ENCODE data around the gene EPGN.
"Not testable (repeated sequence)": the region's sequence is repeated elsewhere in the genome, so short reads cannot be mapped to it uniquely, and the experiment has no call there.

EPGN gene

GRCh38 chr4:74331944-74332343, 23.7 kb downstream of the EPGN start:
- DNase-seq (ENCODE audit: low spot score), result no peak
- TF ChIP-seq CTCF (IDR thresholded peaks at IDR 0.05; ENCODE audit: extremely low read depth, missing control alignments), result no peak

- DNase-seq (ENCODE audit: low spot score), result no peak
- no peak for TF ChIP-seq CTCF (IDR thresholded peaks at IDR 0.05; ENCODE audit: extremely low read depth, missing control alignments)
Observed at GRCh38 chr4:74334636-74335035, 26.4 kb downstream of the EPGN start.

GRCh38 chr4:74335341-74336021, 27.2 kb downstream of the EPGN start:
- no peak for TF ChIP-seq CTCF (IDR thresholded peaks at IDR 0.05; ENCODE audit: extremely low read depth, missing control alignments)

DNA sequence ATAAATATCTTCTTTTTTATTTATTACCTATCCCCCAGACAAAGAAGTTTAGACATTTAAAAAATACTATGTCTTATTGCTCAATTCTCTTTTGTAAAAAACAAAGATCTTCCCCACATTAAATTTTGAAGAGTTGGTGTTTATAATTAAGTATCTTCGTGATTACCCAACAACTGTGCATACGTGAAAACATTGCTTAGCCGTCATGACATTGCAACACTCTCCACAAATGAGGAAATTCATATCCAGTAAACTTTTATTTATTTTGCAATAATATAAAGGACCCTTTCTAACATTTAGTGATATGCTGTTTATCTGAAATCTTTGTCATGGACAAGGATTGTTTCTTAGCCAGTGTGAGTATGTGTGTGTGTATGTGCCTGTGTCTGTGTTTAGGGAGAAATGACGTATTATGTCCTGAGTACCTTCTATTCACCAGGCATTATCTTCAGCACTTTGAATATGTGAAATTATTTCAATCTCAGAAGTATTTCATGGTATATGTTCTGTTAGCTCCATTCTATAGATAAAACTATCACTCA, 30.6 kb downstream of the EPGN start:
- no peak for TF ChIP-seq CTCF (IDR thresholded peaks at IDR 0.05; ENCODE audit: extremely low read depth, missing control alignments)
- DNase-seq (ENCODE audit: low spot score), result no peak

More at GRCh38 chr4:74335341-74336021, 27.2 kb downstream of the EPGN start:
- DNase-seq (ENCODE audit: low spot score), result no peak

GRCh38 chr4:74339501-74339900, 31.2 kb downstream of the EPGN start:
- no peak for TF ChIP-seq CTCF (IDR thresholded peaks at IDR 0.05; ENCODE audit: extremely low read depth, missing control alignments)
- no peak for DNase-seq (ENCODE audit: low spot score)

- not testable (repeated sequence) for DNase-seq (ENCODE audit: low spot score)
Observed at GRCh38 chr4:74340421-74340820, 32.2 kb downstream of the EPGN start.

DNA sequence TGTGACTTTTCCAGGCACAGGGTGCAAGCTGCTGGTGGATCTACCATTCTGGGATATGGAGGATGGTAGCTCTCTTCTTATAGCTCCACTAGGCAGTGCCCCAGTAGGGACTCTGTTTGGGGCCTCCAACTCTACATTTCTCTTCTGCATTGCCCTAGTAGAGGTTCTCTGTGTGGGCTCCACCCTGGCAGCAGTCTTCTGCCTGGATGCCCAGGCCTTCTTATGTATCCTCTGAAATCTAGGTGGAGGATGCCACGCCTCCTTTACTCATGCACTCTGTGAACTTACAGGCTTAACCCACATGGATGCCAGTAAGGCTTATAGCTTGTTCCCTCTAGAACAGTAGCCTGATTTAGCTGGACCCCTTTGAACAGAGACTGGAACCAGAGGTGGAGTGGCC, 35.8 kb downstream of the EPGN start:
- no peak for TF ChIP-seq CTCF (IDR thresholded peaks at IDR 0.05; ENCODE audit: extremely low read depth, missing control alignments)
- no peak for DNase-seq (ENCODE audit: low spot score)

DNA sequence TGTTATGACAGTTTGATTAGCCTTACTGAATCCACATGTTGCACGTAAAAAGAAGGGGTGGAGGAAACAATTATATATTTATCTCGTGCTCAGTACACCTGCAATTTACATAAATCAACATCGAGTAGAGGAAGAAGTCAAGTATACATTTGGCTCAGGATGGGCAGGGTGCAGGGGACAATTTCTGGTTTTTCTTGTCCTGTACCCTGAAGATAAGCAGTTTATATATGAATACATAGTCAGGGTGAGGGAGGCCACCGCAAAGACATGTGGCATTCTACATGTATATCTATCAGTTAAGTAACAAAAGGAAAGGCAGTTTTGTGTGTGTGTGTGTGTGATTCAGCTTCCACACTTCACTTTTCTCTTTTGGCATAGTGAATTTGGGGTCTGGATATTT, 45.6 kb downstream of the EPGN start:
- no peak for DNase-seq (ENCODE audit: low spot score)
- no peak for TF ChIP-seq CTCF (IDR thresholded peaks at IDR 0.05; ENCODE audit: extremely low read depth, missing control alignments)
